ENCODE data around the gene CLSTN2. TPM values are rescaled to one million over a fixed set of nuclear protein-coding genes. Genes with fewer than 3 reads are reported as not detected.

Gene CLSTN2
- total and polyA plus RNA-seq, 2 of the 4 experiments (the other 2 are of a cell fraction) = under 0.01 to 0.07 TPM

GRCh38 chr3:139948467-139948866 lies 13.5 kb downstream of the CLSTN2 start:
- Histone ChIP-seq H3K9ac (ENCODE audit: low read depth, low read length) (no peak overlapping the region), H3K23ac (ENCODE audit: low read depth, low read length) (no peak overlapping the region), H2BK5ac (ENCODE audit: low read depth, low read length, poor library complexity, severe bottlenecking) (no peak overlapping the region), H2AFZ (replicated peaks; ENCODE audit: low read length, poor library complexity) (no peak overlapping the region), H3K36me3 (ENCODE audit: control insufficient read depth, insufficient read depth, low read length) (no peaks in the 10 kb centered on the region), H2BK20ac (ENCODE audit: low read depth, low read length) (no peak overlapping the region), H3K56ac (ENCODE audit: extremely low read depth, insufficient read depth, low read length) (no peak overlapping the region), H3K27ac (ENCODE audit: insufficient read depth, low read length) (no peak overlapping the region), H2BK120ac (ENCODE audit: low read depth, low read length) (no peak overlapping the region), H3K4me2 (ENCODE audit: low read depth, low read length) (no peak overlapping the region), H3K14ac (replicated peaks; ENCODE audit: low read depth, low read length) (no peak overlapping the region), H3K27me3 (ENCODE audit: control insufficient read depth, insufficient read depth, low read length) (no peaks in the 10 kb centered on the region), H3K4me3 (ENCODE audit: insufficient read depth, low read depth, low read length) (no peak overlapping the region), H3K79me1 (ENCODE audit: low read depth in 1 of 2, low read length in 2 of 2) (no peaks in the 10 kb centered on the region), H4K20me1 (ENCODE audit: insufficient read depth, low read length) (no peaks in the 10 kb centered on the region), H4K5ac (ENCODE audit: low read depth, low read length) (no peak overlapping the region), H2AK5ac (ENCODE audit: low read depth, low read length) (no peak overlapping the region), H3K4me1 (ENCODE audit: control insufficient read depth, insufficient read depth, low read length) (no peaks in the 10 kb centered on the region), H2BK15ac (ENCODE audit: low read depth, low read length) (no peak overlapping the region), H4K8ac (ENCODE audit: low read depth in 2 of 2, low read length in 2 of 2) (no peak overlapping the region), H4K91ac (ENCODE audit: insufficient read depth, low read depth, low read length) (no peak overlapping the region), H3K9me3 (ENCODE audit: control insufficient read depth, insufficient read depth, low read length) (no peaks in the 10 kb centered on the region), H3K4ac (ENCODE audit: low read depth, low read length) (no peak overlapping the region), H3K18ac (ENCODE audit: low read depth, low read length) (no peak overlapping the region), H2AK9ac (replicated peaks; ENCODE audit: low read depth, low read length, poor library complexity) (no peak overlapping the region), H3K9me1 (ENCODE audit: insufficient read depth, low read length) (no peaks in the 10 kb centered on the region)
- CTCF ChIA-PET = no interaction called here
- in situ Hi-C loops (cut with MboI; ENCODE audit: low sequenced_read_pairs) = loop anchor here (25.0 kb wide), 1 partner anchor 914 kb away; no protein-coding TSS in a partner anchor
- TF ChIP-seq MAZ (IDR thresholded peaks at IDR 0.05; ENCODE audit: borderline replicate concordance, low read depth, low read length) = no peak
- TF ChIP-seq CEBPB (IDR thresholded peaks at IDR 0.05; ENCODE audit: low read depth, low read length) = no peak
- TF ChIP-seq RAD21 (IDR thresholded peaks at IDR 0.05; ENCODE audit: low read length) = no peak
- no peak for TF ChIP-seq BHLHE40 (IDR thresholded peaks at IDR 0.05; ENCODE audit: low read depth, low read length)
- TF ChIP-seq CTCF (conservative IDR thresholded peaks at IDR 0.05; ENCODE audit: low read depth, low read length) = no peak
- no peak for TF ChIP-seq MXI1 (IDR thresholded peaks at IDR 0.05; ENCODE audit: borderline replicate concordance, low read depth, low read length)
- TF ChIP-seq SMC3 (IDR thresholded peaks at IDR 0.05; ENCODE audit: low read depth, low read length) = no peak
- no peak for TF ChIP-seq NFE2L2 (IDR thresholded peaks at IDR 0.05; ENCODE audit: low read depth, low read length)
- TF ChIP-seq ELK1 (IDR thresholded peaks at IDR 0.05; ENCODE audit: borderline replicate concordance, low read depth, low read length) = no peak
- TF ChIP-seq, protein P1, sequence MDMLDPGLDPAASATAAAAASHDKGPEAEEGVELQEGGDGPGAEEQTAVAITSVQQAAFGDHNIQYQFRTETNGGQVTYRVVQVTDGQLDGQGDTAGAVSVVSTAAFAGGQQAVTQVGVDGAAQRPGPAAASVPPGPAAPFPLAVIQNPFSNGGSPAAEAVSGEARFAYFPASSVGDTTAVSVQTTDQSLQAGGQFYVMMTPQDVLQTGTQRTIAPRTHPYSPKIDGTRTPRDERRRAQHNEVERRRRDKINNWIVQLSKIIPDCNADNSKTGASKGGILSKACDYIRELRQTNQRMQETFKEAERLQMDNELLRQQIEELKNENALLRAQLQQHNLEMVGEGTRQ (IDR thresholded peaks at IDR 0.05; ENCODE audit: low read depth, low read length) = no peak
- TF ChIP-seq FOS (IDR thresholded peaks at IDR 0.05; ENCODE audit: low read depth, low read length) = no peak
- TF ChIP-seq CHD1 (IDR thresholded peaks at IDR 0.05; ENCODE audit: low read depth, low read length) = no peak
- TF ChIP-seq RCOR1 (IDR thresholded peaks at IDR 0.05; ENCODE audit: insufficient replicate concordance, low read length) = no peak
- no peak for TF ChIP-seq POLR2A (IDR thresholded peaks at IDR 0.05; ENCODE audit: low read depth, low read length)
- TF ChIP-seq MAFK (IDR thresholded peaks at IDR 0.05; ENCODE audit: low read depth, low read length) = no peak
- no peak for TF ChIP-seq RFX5 (IDR thresholded peaks at IDR 0.05; ENCODE audit: low read depth, low read length)
- dilution Hi-C loops (cut with HindIII; ENCODE audit: low sequenced_read_pairs, unreplicated experiment) = no loop called here
- POLR2A ChIA-PET (ENCODE audit: unreplicated experiment) = no interaction called here
- ATAC-seq (ENCODE audit: low read depth) (no peak), DNase-seq (no peak)
- no TSS peak for BruUV-seq (replicated peaks)
- intact Hi-C loops (cut with micrococcal nuclease) = no loop called here

Data from IMR-90 (cell line).